GM12892 (cell line): ENCODE results near the gene SEC16A.

Experiments
- DNase-seq: peaks from one replicate; pipeline ENCODE4 v3.0.0; 2011; ENCODE audit not compliant: insufficient read length
- FAIRE-seq: peaks from 2 replicates; lab custom pipeline; 2011; peaks lifted over from hg19 to GRCh38; lab: Jason Lieb, UNC
- POLR2A ChIP-seq: IDR thresholded peaks from 2 replicates; pipeline ENCODE4 v1.6.1; 2011; ENCODE audit warnings: low read depth, low read length, control low read depth
- POLR2AphosphoS5 ChIP-seq: IDR thresholded peaks from 2 replicates; pipeline ENCODE4 v1.6.1; 2011; ENCODE audit warnings: low read depth, low read length, control low read depth
- TAF1 ChIP-seq: IDR thresholded peaks from 2 replicates; pipeline ENCODE4 v1.6.1; 2011; ENCODE audit warnings: low read depth, mild to moderate bottlenecking, control low read depth, low read length, borderline replicate concordance

SEC16A gene

GRCh38 chr9:136443687-136444086, 39.2 kb downstream of the SEC16A start:
- DNase-seq (no peak), FAIRE-seq (no peak)
- no peak for TF ChIP-seq TAF1
- TF ChIP-seq POLR2AphosphoS5: no peak
- no peak for TF ChIP-seq POLR2A

GRCh38 chr9:136443087-136443486, 39.8 kb downstream of the SEC16A start:
- FAIRE-seq (no peak), DNase-seq (no peak)

GRCh38 chr9:136442265-136442664, 40.6 kb downstream of the SEC16A start:
- no peak for FAIRE-seq
- TF ChIP-seq POLR2A (no peak), POLR2AphosphoS5 (no peak), TAF1 (no peak)
- DNase-seq: no peak

More at GRCh38 chr9:136443087-136443486, 39.8 kb downstream of the SEC16A start:
- TF ChIP-seq POLR2A (no peak), POLR2AphosphoS5 (no peak), TAF1 (no peak)

- TF ChIP-seq POLR2A: no peak
- TF ChIP-seq TAF1: no peak
- TF ChIP-seq POLR2AphosphoS5: no peak; the same call in 1 of the 2 replicates
- DNase-seq (no peak), FAIRE-seq (no peak)
Measured at GRCh38 chr9:136441681-136442245, 41.1 kb downstream of the SEC16A start.

GRCh38 chr9:136441191-136441680, 41.6 kb downstream of the SEC16A start:
- no peak for DNase-seq
- FAIRE-seq: no peak
- no peak for TF ChIP-seq POLR2A
- no peak for TF ChIP-seq TAF1
- TF ChIP-seq POLR2AphosphoS5: no peak

GRCh38 chr9:136439481-136440408, 43.1 kb downstream of the SEC16A start, which contains the start of gene INPP5E:
TSS of gene INPP5E (minus strand) at chr9:136439845. CDS start at chr9:136439419, 426 bp downstream.
- DNase-seq (peak; percentile 96), FAIRE-seq (peak; percentile 98)
- TF ChIP-seq TAF1 (peak; percentile 31; the same call in 1 of the 2 replicates), POLR2AphosphoS5 (peak; percentile 55; the same call in 1 of the 2 replicates), POLR2A (no peak)

- no peak for TF ChIP-seq POLR2A
- no peak for TF ChIP-seq POLR2AphosphoS5
- no peak for TF ChIP-seq TAF1
- FAIRE-seq: peak; percentile 78
- peak; percentile 77 for DNase-seq
Measured at GRCh38 chr9:136438548-136439480, 44.0 kb downstream of the SEC16A start.

GRCh38 chr9:136437839-136438547, 44.8 kb downstream of the SEC16A start:
- FAIRE-seq: peak; percentile 17
- TF ChIP-seq POLR2A: no peak
- no peak for TF ChIP-seq TAF1
- TF ChIP-seq POLR2AphosphoS5: no peak
- no peak for DNase-seq

GRCh38 chr9:136437430-136437829, 45.4 kb downstream of the SEC16A start:
- DNase-seq (no peak), FAIRE-seq (no peak)
- TF ChIP-seq TAF1 (no peak), POLR2A (no peak), POLR2AphosphoS5 (no peak)
